Keratinocyte (primary cell): ENCODE measurements around the gene TTC31. TPM values are rescaled to one million over a fixed set of nuclear protein-coding genes. Genes with fewer than 3 reads are reported as not detected.

Experiments used
- DNase-seq: peaks from one replicate; pipeline ENCODE4 v3.0.0-alpha.2; 2011; ENCODE audit warnings: low read depth, missing footprints, low spot score
- FAIRE-seq: peaks from 2 replicates; lab custom pipeline; 2011; peaks lifted over from hg19 to GRCh38; lab: Jason Lieb, UNC
- H2AFZ ChIP-seq: 2 replicates; pipeline ENCODE4 v1.6.0; 2012; ENCODE audit warnings: low read length, control low read depth, inconsistent platforms; ENCODE audit not compliant: control insufficient read depth
- H3K27ac ChIP-seq: 2 replicates; pipeline ENCODE4 v1.5.1; 2011; ENCODE audit warnings: low read length; ENCODE audit not compliant: control insufficient read depth, insufficient read depth
- H3K27me3 ChIP-seq: 3 replicates; pipeline ENCODE4 v1.6.0; 2011; ENCODE audit warnings: low read length; ENCODE audit not compliant: control insufficient read depth, insufficient read depth; ENCODE audit errors: extremely low read depth
- H3K36me3 ChIP-seq, 2 experiments: 2 replicates in 1 of 2; 3 replicates in 1 of 2; pipeline ENCODE4 v1.5.1; 2011; ENCODE audit warnings: low read length in 2 of 2, mild to moderate bottlenecking in 1 of 2; ENCODE audit not compliant: control insufficient read depth in 2 of 2, insufficient read depth in 2 of 2; ENCODE audit errors: extremely low read depth in 1 of 2
- H3K4me1 ChIP-seq: 3 replicates; pipeline ENCODE4 v1.5.1; 2011; ENCODE audit warnings: low read length; ENCODE audit not compliant: control insufficient read depth, insufficient read depth; ENCODE audit errors: extremely low read depth
- H3K4me2 ChIP-seq: 3 replicates; pipeline ENCODE4 v1.6.0; 2011; ENCODE audit warnings: low read depth, low read length; ENCODE audit not compliant: control insufficient read depth, insufficient read depth; ENCODE audit errors: extremely low read depth
- H3K4me3 ChIP-seq, 3 experiments: fragments of 200-600 bp in 1 of 3; sonication (generic) in 1 of 3; 2 replicates in 2 of 3; 3 replicates in 1 of 3; pipeline ENCODE4 v1.5.1; 2011 to 2016; ENCODE audit warnings: low read length in 3 of 3, mild to moderate bottlenecking in 3 of 3, control low read depth in 2 of 3, inconsistent platforms in 1 of 3, low read depth in 1 of 3, mixed read lengths in 1 of 3, mixed run types in 1 of 3, moderate library complexity in 1 of 3; ENCODE audit not compliant: control insufficient read depth in 2 of 3, insufficient read depth in 2 of 3; ENCODE audit errors: extremely low read depth in 1 of 3
- H3K79me2 ChIP-seq: 2 replicates; pipeline ENCODE4 v1.6.0; 2012; ENCODE audit warnings: low read length; ENCODE audit not compliant: control insufficient read depth, insufficient read depth
- H3K9ac ChIP-seq: 3 replicates; pipeline ENCODE4 v1.6.0; 2011; ENCODE audit warnings: low read length; ENCODE audit not compliant: control insufficient read depth, insufficient read depth; ENCODE audit errors: extremely low read depth
- H3K9me1 ChIP-seq: 3 replicates; pipeline ENCODE4 v1.6.0; 2011; ENCODE audit warnings: low read length; ENCODE audit not compliant: control insufficient read depth, insufficient read depth; ENCODE audit errors: extremely low read depth
- H3K9me3 ChIP-seq: 2 replicates; pipeline ENCODE4 v1.5.1; 2012; ENCODE audit warnings: low read depth, low read length; ENCODE audit not compliant: control insufficient read depth
- H4K20me1 ChIP-seq: 3 replicates; pipeline ENCODE4 v1.6.0; 2011; ENCODE audit warnings: low read length; ENCODE audit not compliant: control insufficient read depth, insufficient read depth; ENCODE audit errors: extremely low read depth
- CTCF ChIP-seq, 3 experiments: IDR thresholded peaks in 1 of 3; conservative IDR thresholded peaks in 1 of 3; optimal IDR thresholded peaks in 1 of 3; 2 replicates in 2 of 3; 3 replicates in 1 of 3; pipeline versions ENCODE3 to v1.5.1; 2011; ENCODE audit warnings: low read length in 3 of 3, mild to moderate bottlenecking in 3 of 3, moderate library complexity in 2 of 3, control low read depth in 1 of 3, inconsistent platforms in 1 of 3; ENCODE audit not compliant: insufficient read depth in 2 of 3; ENCODE audit errors: extremely low read depth in 1 of 3
- EZH2 ChIP-seq: IDR thresholded peaks from one replicate; pipeline ENCODE4 v1.6.1; 2012; ENCODE audit warnings: inconsistent platforms, mild to moderate bottlenecking, low read length, moderate library complexity
- dilution Hi-C: fragments of 300-500 bp; cut with MboI; formaldehyde crosslinking; loops from one replicate; pipeline ENCODE4 v1.7.0; 2020; ENCODE audit warnings: low sequenced_read_pairs; ENCODE audit not compliant: extremely low pct_ligation_motif_present
- polyA plus RNA-seq, 5 experiments: library from polyadenylated mRNA; depleted of rRNA in 3 of 5; stranded (reverse) in 3 of 5; stranded (forward) in 1 of 5; unstranded in 1 of 5; fragments of >200 nt; gene quantifications; 1 replicate in 1 of 5; 2 replicates in 3 of 5; 3 replicates in 1 of 5; pipeline versions ENCODE4 v1.2.1 to v1.2.3, GENCODE V29; 2011 to 2012; ENCODE audit warnings: missing spikeins in 2 of 5, low read depth in 1 of 5, low replicate concordance in 1 of 5

The TTC31 gene
- polyA plus RNA-seq, 1 donor (not counting 4 experiments of a cell fraction or from before 2014, with no cell fraction given): 16.8 TPM

GRCh38 chr2:74439373-74439772 is 43.5 kb upstream of the TTC31 start:
- Histone ChIP-seq H3K9ac (peak overlapping the region; percentile 98), H3K36me3 (peaks cover 14 to 47% of the 10 kb centered on the region in 2 experiments), H3K9me3 (no peaks in the 10 kb centered on the region), H3K27ac (peak overlapping the region; percentile 93), H3K4me1 (peaks cover 35% of the 10 kb centered on the region), H3K4me2 (peak overlapping the region; percentile 84), H3K27me3 (no peaks in the 10 kb centered on the region), H3K9me1 (peaks cover 8% of the 10 kb centered on the region), H4K20me1 (peaks cover 27% of the 10 kb centered on the region), H2AFZ (no peak overlapping the region), H3K4me3 (peak overlapping the region; percentile 74 to 98 (median 78)), H3K79me2 (peaks cover 75% of the 10 kb centered on the region)
- TF ChIP-seq EZH2: no peak
- TF ChIP-seq CTCF (optimal IDR thresholded peaks at IDR 0.05 in 1 of 3, IDR thresholded peaks at IDR 0.05 in 1 of 3, conservative IDR thresholded peaks at IDR 0.05 in 1 of 3; ENCODE audit: extremely low read depth in 1 of 3, insufficient read depth in 2 of 3, low read length in 3 of 3): no peak
- dilution Hi-C loops: no loop called here
- FAIRE-seq (no peak), DNase-seq (no peak)

GRCh38 chr2:74439803-74440377 is 43.0 kb upstream of the TTC31 start:
- peaks cover 70% of the 10 kb centered on the region for H3K79me2 ChIP-seq
- no peak for TF ChIP-seq CTCF (optimal IDR thresholded peaks at IDR 0.05 in 1 of 3, IDR thresholded peaks at IDR 0.05 in 1 of 3, conservative IDR thresholded peaks at IDR 0.05 in 1 of 3; ENCODE audit: extremely low read depth in 1 of 3, insufficient read depth in 2 of 3, low read length in 3 of 3)
- TF ChIP-seq EZH2: no peak
- H3K4me2 ChIP-seq: peak overlapping the region; percentile 84
- no peak for DNase-seq
- peaks cover 23% of the 10 kb centered on the region for H4K20me1 ChIP-seq
- H3K9me3 ChIP-seq: no peaks in the 10 kb centered on the region
- peaks cover 14 to 42% of the 10 kb centered on the region in 2 experiments for H3K36me3 ChIP-seq
- H3K27ac ChIP-seq: peak overlapping the region; percentile 93
- H3K27me3 ChIP-seq: no peaks in the 10 kb centered on the region
- H3K9me1 ChIP-seq: peaks cover 8% of the 10 kb centered on the region
- dilution Hi-C loops: no loop called here
- no peak for FAIRE-seq
- peaks cover 35% of the 10 kb centered on the region for H3K4me1 ChIP-seq
- no peak overlapping the region for H2AFZ ChIP-seq
- peak overlapping the region; percentile 74 to 98 (median 78) for H3K4me3 ChIP-seq
- H3K9ac ChIP-seq: peak overlapping the region; percentile 98
